Glomerular visceral epithelial cell (primary cell): ENCODE data around the gene PTCD1.
"Not testable (repeated sequence)": the region's sequence is repeated elsewhere in the genome, so short reads cannot be mapped to it uniquely, and the experiment has no call there.

ENCODE experiments used
- DNase-seq: peaks from one replicate; pipeline ENCODE4 v3.0.0-alpha.2; 2016; ENCODE audit errors: extremely low spot score

Gene PTCD1

GRCh38 chr7:99449326-99449725, 10.7 kb upstream of the PTCD1 start:
- DNase-seq, result no peak

DNA sequence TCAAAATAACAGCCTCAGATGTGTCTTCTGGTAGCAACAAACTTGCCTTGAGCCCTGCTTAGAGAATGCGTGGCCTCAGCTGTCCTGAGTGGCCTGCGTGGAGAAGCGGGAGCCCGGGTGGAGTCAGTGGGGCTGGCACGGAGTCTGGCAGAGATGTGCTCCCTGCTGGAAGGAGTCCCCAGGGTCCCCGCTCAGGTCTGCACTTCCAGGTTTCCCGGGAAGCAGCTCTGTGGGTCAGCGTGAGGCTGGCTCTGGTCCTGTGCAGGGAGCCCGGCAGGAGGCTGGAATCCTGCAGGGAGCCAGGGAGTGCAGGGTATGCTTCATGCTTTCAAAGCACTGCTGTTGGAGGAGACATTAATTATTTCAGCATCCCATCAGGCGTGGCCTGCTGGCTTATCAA, 10.3 kb upstream of the PTCD1 start:
- DNase-seq, result no peak

DNA sequence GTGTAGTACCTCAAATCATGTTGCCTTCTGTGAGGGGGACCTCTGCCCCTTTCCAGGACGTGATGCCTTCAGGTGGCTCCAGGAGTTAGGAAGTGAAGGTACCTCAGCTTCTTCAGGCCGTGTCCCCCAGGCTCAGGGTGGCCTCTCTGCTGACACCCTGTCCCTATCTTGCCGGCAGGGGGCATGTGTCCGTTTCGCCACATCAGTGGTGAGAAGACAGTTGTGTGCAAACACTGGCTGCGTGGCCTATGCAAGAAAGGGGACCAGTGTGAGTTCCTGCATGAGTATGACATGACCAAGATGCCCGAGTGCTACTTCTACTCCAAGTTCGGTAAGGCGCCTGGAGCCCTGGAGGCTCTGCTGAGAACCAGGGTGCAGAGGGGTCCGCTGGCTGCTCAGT, 9.3 kb upstream of the PTCD1 start:
- DNase-seq, result no peak

DNA sequence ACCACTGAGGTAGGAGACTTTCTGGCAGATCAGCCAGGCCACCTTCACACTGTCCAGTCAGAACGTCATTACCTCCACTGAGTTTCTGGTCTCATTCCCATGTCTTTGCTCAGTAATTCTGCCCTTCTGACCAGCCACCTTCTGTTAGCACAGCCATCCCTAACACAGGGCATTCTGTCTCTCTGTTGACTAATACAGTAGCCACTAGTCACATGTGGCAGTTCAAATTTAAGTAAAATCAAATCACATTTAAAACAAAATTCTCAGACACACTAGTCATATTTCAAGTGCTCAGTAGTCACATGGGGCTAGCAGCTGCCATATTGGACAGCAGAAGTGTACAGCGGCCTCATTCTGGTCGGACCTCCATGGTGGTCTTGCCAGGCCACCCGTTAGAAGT, 7.5 kb upstream of the PTCD1 start:
- no peak for DNase-seq

GRCh38 chr7:99440195-99440594, 1.6 kb upstream of the PTCD1 start:
- DNase-seq, result no peak

DNA sequence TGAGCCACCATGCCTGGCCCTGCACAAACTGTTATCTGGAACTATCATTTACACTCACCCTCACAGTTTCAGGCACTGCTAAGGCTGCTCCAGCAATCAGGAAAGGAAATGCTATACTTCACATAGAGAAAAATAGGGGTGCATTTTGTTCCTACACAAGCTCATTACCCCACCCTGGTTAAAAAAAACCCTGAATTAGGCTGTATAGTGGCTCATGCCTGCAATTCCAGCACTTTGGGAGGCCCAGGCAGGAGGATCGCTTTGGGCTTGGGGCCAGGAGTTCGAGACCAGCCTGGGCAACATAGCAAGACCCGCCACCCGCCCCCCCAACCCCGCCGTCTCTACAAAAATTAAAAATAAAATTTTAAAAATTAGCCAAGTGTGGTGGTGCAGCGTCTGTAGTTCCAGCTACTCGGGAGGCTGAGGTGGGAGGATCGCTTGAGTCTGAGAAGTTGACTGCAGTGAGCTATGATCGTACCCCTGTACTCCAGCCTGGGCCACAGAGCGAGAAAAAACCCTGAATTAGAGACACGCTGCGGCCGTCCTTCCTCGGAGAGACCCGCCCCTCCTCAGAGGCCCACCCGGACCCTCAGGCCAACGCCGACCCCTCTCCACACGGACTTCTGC, 539 bp downstream of the PTCD1 start:
- DNase-seq, result no peak

- no peak for DNase-seq
Observed at GRCh38 chr7:99433158-99433557, 5.4 kb downstream of the PTCD1 start.

GRCh38 chr7:99431756-99432540, 6.7 kb downstream of the PTCD1 start:
- DNase-seq, result not testable (repeated sequence)

DNA sequence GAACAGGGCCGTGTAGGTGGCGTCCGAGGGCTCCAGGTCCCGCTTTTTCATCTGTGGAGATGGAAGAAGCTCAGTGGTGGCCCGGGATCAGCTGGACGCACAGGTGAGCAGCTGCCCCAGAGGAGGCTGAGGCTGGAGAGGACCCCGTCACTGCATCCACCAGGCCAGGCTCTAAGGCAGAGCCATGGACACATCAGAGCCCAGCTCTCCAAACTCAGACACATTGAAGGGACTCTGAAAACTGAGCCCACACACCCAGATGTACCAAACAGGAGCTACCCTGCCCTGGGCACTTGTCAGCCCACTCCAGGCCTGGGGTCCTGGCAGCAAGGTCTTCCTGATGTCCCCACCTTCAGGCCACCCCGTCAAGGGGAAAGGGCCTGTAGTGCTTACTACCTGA, 8.8 kb downstream of the PTCD1 start:
- DNase-seq, result no peak

DNA sequence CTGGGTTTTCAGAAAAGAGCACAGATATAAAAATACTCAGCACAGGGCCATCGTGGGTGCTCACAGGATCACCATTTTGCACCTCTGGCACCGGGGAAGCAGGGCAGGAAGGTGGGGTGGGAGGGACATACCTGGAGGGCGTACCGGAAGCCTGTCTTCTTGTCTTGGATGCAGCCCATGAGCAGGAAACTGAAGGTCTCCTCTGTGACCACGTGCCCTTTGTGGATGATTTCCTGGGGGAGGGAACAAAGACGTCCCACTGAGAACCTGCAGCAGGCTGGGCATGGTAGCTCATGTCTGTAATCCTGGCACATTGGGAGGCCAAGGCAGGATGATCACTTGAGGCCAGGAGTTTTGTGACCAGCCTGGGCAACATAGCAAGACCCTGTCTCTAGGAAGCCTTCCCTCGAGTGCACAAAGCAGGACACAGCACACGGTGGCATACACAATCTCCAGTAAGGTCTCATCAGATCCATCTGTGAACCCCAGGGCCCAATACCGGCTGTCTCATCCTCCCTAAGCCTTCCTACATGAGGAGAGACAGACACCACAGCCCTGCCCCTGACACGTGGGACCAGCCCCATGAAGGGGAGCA, 9.5 kb downstream of the PTCD1 start:
- no peak for DNase-seq

GRCh38 chr7:99424932-99425730, 13.5 kb downstream of the PTCD1 start:
- no peak for DNase-seq

GRCh38 chr7:99422625-99423024, 16.0 kb downstream of the PTCD1 start:
- no peak for DNase-seq

DNA sequence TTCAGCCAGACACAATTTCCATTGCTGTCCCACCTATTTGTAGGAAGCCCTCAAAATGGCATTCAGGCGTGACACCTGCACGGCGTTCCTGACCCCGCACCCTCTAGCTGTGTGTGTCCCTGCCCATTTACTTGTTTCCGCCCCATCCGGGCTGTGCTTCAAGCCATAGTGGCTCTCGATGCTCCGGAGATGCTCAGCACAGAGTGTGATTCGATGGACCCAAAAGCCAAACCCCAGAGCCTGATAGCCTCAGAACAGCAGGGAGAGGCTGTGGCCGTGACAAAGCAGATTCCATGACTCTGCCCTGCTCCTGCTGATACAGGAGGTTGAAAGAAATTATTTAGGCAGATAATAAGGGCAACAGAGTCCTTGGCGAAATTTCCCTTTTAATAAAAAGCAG, 16.4 kb downstream of the PTCD1 start:
- DNase-seq, result no peak

GRCh38 chr7:99420986-99421385, 17.6 kb downstream of the PTCD1 start:
- DNase-seq, result no peak

GRCh38 chr7:99420213-99420612, 18.4 kb downstream of the PTCD1 start:
- DNase-seq, result no peak

GRCh38 chr7:99419323-99420021, 19.1 kb downstream of the PTCD1 start:
- DNase-seq, result no peak

GRCh38 chr7:99418260-99418659, 20.3 kb downstream of the PTCD1 start:
- no peak for DNase-seq

DNA sequence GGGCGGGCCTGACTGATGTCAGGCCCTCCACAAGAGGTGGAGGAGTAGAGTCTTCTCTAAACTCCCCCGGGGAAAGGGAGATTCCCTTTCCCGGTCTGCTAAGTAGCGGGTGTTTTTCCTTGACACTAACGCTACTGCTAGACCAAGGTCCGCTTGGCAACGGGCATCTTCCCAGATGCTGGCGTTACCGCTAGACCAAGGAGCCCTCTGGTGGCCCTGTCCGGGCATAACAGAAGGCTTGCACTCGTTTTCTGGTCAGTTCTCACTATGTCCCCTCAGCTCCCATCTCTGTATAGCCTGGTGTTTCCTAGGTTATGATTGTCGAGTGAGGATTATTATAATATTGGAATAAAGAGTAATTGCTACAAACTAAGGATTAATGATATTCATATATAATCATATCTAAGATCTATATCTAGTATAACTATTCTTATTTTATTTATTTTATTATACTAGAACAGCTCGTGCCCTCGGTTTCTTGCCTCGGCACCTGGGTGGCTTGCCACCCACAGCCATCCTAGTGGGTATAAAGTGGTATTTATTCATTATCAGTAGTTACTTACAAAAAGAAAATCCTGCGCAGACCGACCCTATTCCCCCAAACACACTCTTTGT, 23.0 kb downstream of the PTCD1 start:
- peak; percentile 53 for DNase-seq

DNA sequence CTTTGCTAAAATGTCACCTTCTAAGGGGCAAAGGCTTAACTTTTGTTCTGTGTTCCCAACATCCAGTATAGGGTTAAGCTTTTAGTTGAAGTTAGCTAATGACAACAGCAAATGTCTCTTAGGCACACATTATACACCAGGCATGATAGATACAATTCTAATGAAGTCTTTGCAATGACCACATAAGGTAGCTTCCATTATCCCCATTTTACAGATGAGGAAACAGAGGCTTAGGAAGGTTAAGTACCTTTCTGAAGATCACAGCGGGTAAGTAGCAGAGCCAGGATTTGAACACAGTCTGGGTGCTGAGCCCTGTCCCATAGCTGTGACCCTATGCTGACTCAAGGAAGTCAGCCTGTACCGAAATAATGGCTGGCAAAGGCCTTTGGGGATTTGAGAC, 28.0 kb downstream of the PTCD1 start:
- no peak for DNase-seq

- no peak for DNase-seq
Observed at GRCh38 chr7:99409806-99410205, 28.8 kb downstream of the PTCD1 start.

- no peak for DNase-seq
Observed at GRCh38 chr7:99409192-99409572, 29.4 kb downstream of the PTCD1 start.
